K562 (cell line): Measurements from ENCODE around the gene GRAMD1B. TPM values are rescaled to one million over a fixed set of nuclear protein-coding genes. Genes with fewer than 3 reads are reported as not detected.

Source experiments
- ATAC-seq: fragments of 200-7000 bp; cut with Tn5 transposase; 3 replicates; pipeline ENCODE4 v1.9.1; 2020; ENCODE audit warnings: moderate library complexity
- BruUV-seq: library from RNA; stranded (reverse); fragments of 400-500 nt; replicated peaks from 2 replicates; lab custom pipeline; 2021; lab: Mats Ljungman, UMichigan
- CTCF ChIA-PET: fragments of 300-600 bp; formaldehyde crosslinking; extraction: SDS; loops from one replicate; lab custom pipeline; 2021; ENCODE audit warnings: low intra/inter-chr PET ratio; lab: Yijun Ruan, JAX
- POLR2A ChIA-PET: fragments of 300-600, 350-650 bp; sonication (Branson Sonifier 250); formaldehyde crosslinking; extraction: SDS; loops from one replicate; lab custom pipeline; 2021; ENCODE audit warnings: antibody characterized with exemption, inconsistent platforms; lab: Yijun Ruan, JAX
- DNase-seq, 4 experiments: peaks; one replicate each; pipeline versions ENCODE4 v3.0.0 to v3.0.0-alpha.2; 2011 to 2018; ENCODE audit warnings: low spot score in 3 of 4, mixed read lengths in 3 of 4; ENCODE audit errors: extremely low read depth in 1 of 4
- FAIRE-seq: peaks from 2 replicates; lab custom pipeline; 2011; peaks lifted over from hg19 to GRCh38; lab: Jason Lieb, UNC
- H2AFZ ChIP-seq: 2 replicates; pipeline ENCODE4 v1.6.0; 2011; ENCODE audit warnings: low read depth, low read length, control low read depth, inconsistent platforms
- H3K27ac ChIP-seq: fragments of 200-600 bp; 3 replicates; pipeline ENCODE4 v1.8.0; 2011; ENCODE audit warnings: low read depth, mild to moderate bottlenecking, control low read depth, inconsistent platforms, low read length, moderate library complexity, mixed read lengths; ENCODE audit errors: extremely low read depth
- H3K27me3 ChIP-seq, 2 experiments: fragments of 300-600 bp in 1 of 2; 2 replicates in 1 of 2; 3 replicates in 1 of 2; pipeline versions ENCODE4 v1.6.0 to v1.8.0; 2011; ENCODE audit warnings: inconsistent platforms in 2 of 2, low read length in 2 of 2, mild to moderate bottlenecking in 1 of 2, mixed read lengths in 1 of 2, moderate library complexity in 1 of 2; ENCODE audit not compliant: control insufficient read depth in 2 of 2, insufficient read depth in 2 of 2
- H3K36me3 ChIP-seq: fragments of 300-600 bp; 3 replicates; pipeline ENCODE4 v1.8.0; 2011; ENCODE audit warnings: mild to moderate bottlenecking, low read length, inconsistent platforms; ENCODE audit not compliant: control insufficient read depth, insufficient read depth
- H3K4me1 ChIP-seq, 2 experiments: fragments of 200-600 bp in 1 of 2; replicated peaks in 1 of 2; 2 replicates in 1 of 2; 3 replicates in 1 of 2; pipeline versions ENCODE4 v1.5.1 to v1.8.0; 2011; ENCODE audit warnings: inconsistent platforms in 2 of 2, low read length in 2 of 2, mild to moderate bottlenecking in 1 of 2, mixed read lengths in 1 of 2, moderate library complexity in 1 of 2; ENCODE audit not compliant: control insufficient read depth in 2 of 2, insufficient read depth in 2 of 2
- H3K4me2 ChIP-seq: 2 replicates; pipeline ENCODE4 v1.6.1; 2011; ENCODE audit warnings: low read length, control low read depth, inconsistent platforms, mixed read lengths; ENCODE audit not compliant: insufficient read depth
- H3K4me3 ChIP-seq: fragments of 200-600 bp; sonication (generic), shearing (Covaris generic); 2 replicates; pipeline ENCODE4 v1.5.1; 2016; ENCODE audit warnings: control low read depth, inconsistent platforms
- H3K79me2 ChIP-seq: fragments of 200-600 bp; 3 replicates; pipeline ENCODE4 v1.8.0; 2011; ENCODE audit warnings: low read length, inconsistent platforms; ENCODE audit not compliant: control insufficient read depth, insufficient read depth
- H3K9ac ChIP-seq, 2 experiments: 2 replicates each; pipeline versions ENCODE4 v1.6.0 to v1.6.1; 2011; ENCODE audit warnings: low read depth in 2 of 2, low read length in 2 of 2, control low read depth in 1 of 2, inconsistent platforms in 1 of 2, mild to moderate bottlenecking in 1 of 2, mixed read lengths in 1 of 2; ENCODE audit not compliant: insufficient read depth in 1 of 2
- H3K9me1 ChIP-seq: one replicate; pipeline ENCODE4 v1.6.0; 2011; ENCODE audit warnings: inconsistent platforms, mild to moderate bottlenecking, low read length, moderate library complexity; ENCODE audit not compliant: control insufficient read depth, insufficient read depth
- H3K9me3 ChIP-seq: replicated peaks from 2 replicates; pipeline ENCODE4 v1.5.1; 2011; ENCODE audit warnings: low read depth, low read length, inconsistent platforms; ENCODE audit not compliant: control insufficient read depth, insufficient read depth
- H4K20me1 ChIP-seq: replicated peaks from 2 replicates; pipeline ENCODE4 v1.6.1; 2011; ENCODE audit warnings: low read length, inconsistent platforms, mixed read lengths; ENCODE audit not compliant: control insufficient read depth, insufficient read depth
- ETV1 ChIP-seq: fragments of 450-650 bp; conservative IDR thresholded peaks from 2 replicates; pipeline ENCODE4 v1.6.1; 2016; ENCODE audit warnings: missing genetic modification characterization, control low read depth, low read depth, missing compliant biosample characterization
- PHF8 ChIP-seq: fragments of 200-600 bp; sonication (generic); IDR thresholded peaks from 2 replicates; pipeline ENCODE4 v1.6.1; 2012; ENCODE audit warnings: mixed run types, mild to moderate bottlenecking, inconsistent platforms, low read length, moderate library complexity, borderline replicate concordance
- POLR2G ChIP-seq: fragments of 200-400 bp; formaldehyde crosslinking; IDR thresholded peaks from 2 replicates; pipeline ENCODE4 v1.6.1; 2017; ENCODE audit warnings: low read depth, mild to moderate bottlenecking, antibody characterized with exemption, low read length, moderate library complexity
- SIN3B ChIP-seq: fragments of 450-650 bp; IDR thresholded peaks from 2 replicates; pipeline ENCODE4 v1.6.1; 2017; ENCODE audit warnings: low read depth, mild to moderate bottlenecking, moderate library complexity
- TARDBP ChIP-seq: fragments of 450-650 bp; IDR thresholded peaks from 2 replicates; pipeline ENCODE4 v1.6.1; 2016
- TEAD2 ChIP-seq: fragments of 450-650 bp; IDR thresholded peaks from 2 replicates; pipeline ENCODE4 v1.6.1; 2016; ENCODE audit warnings: missing genetic modification characterization, control low read depth, missing compliant biosample characterization
- ZNF175 ChIP-seq: fragments of 200-800 bp; sonication (Bioruptor generic); IDR thresholded peaks from 2 replicates; pipeline ENCODE4 v1.6.1; 2016; ENCODE audit warnings: low read depth, mild to moderate bottlenecking, missing genetic modification characterization, missing compliant biosample characterization
- WGBS: fragments of 100-300 bp; shearing (Covaris generic); methylation state at CpG from one replicate; pipeline ENCODE4 v1.1.6; 2016; ENCODE audit warnings: low coverage, mixed read lengths; ENCODE audit not compliant: insufficient coverage; ENCODE audit errors: missing lambda C conversion rate; 5-methylcytosine and 5-hydroxymethylcytosine counted together
- in situ Hi-C: fragments of 300-500 bp; cut with MboI; formaldehyde crosslinking; loops from 4 replicates; pipeline ENCODE4 v1.15.0; 2018; ENCODE audit warnings: inconsistent platforms, mixed read lengths
- intact Hi-C: fragments of 100-400 bp; cut with micrococcal nuclease; formaldehyde crosslinking; loops from 2 replicates; pipeline ENCODE4 v1.14.2; 2022
- polyA plus RNA-seq, 8 experiments: library from polyadenylated mRNA; depleted of rRNA in 4 of 8; stranded (reverse) in 5 of 8; unstranded in 3 of 8; fragments of >200 nt; fragmentation: Nextera tagmentation in 2 of 8; fragmentation: Illumina TruSeq in 1 of 8; extraction: Ambion mirVana in 2 of 8; extraction: Trizol in 1 of 8; gene quantifications; 2 replicates each; pipeline versions ENCODE4 v1.2.1 to v1.2.3, GENCODE V29; 2011 to 2014; ENCODE audit warnings: inconsistent platforms in 1 of 8, missing spikeins in 1 of 8
- total RNA-seq, 7 experiments: library from RNA; depleted of rRNA in 6 of 7; stranded (reverse); fragments of >200 nt in 6 of 7; fragmentation: Illumina TruSeq in 2 of 7; extraction: Trizol in 2 of 7; gene quantifications; 2 replicates each; pipeline versions ENCODE4 v1.2.1 to v1.2.3, GENCODE V29; 2011 to 2021; ENCODE audit warnings: low replicate concordance in 1 of 7
- TF ChIP-seq, protein P1 (sequence below): sonication (generic); formaldehyde crosslinking; IDR thresholded peaks from 2 replicates; pipeline ENCODE4 v1.8.0; 2022; ENCODE audit warnings: missing genetic modification reagents, mild to moderate bottlenecking, moderate library complexity, borderline replicate concordance

The GRAMD1B gene
- total and polyA plus RNA-seq, 9 of the 15 experiments (the other 6 are each of a cell fraction or from before 2014, with no cell fraction given) = 0.31 TPM; not detected in 8

- in situ Hi-C loops = no loop called here
- ChIA-PET CTCF (no interaction called here), POLR2A (interaction anchor here (0.7 kb wide), 1 partner anchor 155 kb away, joined by 3 read pairs; no protein-coding TSS in a partner anchor)
- Histone ChIP-seq H3K27me3 (peaks cover 0 to 36% of the 10 kb centered on the region in 2 experiments; a peak in 2 of 5 replicates), H3K9me1 (no peaks in the 10 kb centered on the region), H3K9ac (no peak overlapping the region), H3K4me2 (no peak overlapping the region), H3K36me3 (no peaks in the 10 kb centered on the region), H3K79me2 (no peaks in the 10 kb centered on the region), H3K4me3 (no peak overlapping the region)
- intact Hi-C loops = no loop called here
- TF ChIP-seq ZNF175 (CRISPR knock-in tag) = no peak
- no peak for TF ChIP-seq PHF8
- no peak for TF ChIP-seq ETV1 (tag)
- no peak for TF ChIP-seq POLR2G
- TF ChIP-seq, protein P1, sequence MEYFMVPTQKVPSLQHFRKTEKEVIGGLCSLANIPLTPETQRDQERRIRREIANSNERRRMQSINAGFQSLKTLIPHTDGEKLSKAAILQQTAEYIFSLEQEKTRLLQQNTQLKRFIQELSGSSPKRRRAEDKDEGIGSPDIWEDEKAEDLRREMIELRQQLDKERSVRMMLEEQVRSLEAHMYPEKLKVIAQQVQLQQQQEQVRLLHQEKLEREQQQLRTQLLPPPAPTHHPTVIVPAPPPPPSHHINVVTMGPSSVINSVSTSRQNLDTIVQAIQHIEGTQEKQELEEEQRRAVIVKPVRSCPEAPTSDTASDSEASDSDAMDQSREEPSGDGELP (CRISPR knock-in tag) = no peak
- TF ChIP-seq SIN3B = no peak
- no peak for TF ChIP-seq TARDBP
- no peak for TF ChIP-seq TEAD2 (tag)
- TF ChIP-seq, all 486 proteins: peak for 0
- no peak for FAIRE-seq
- Histone ChIP-seq H2AFZ (no peak overlapping the region), H3K27ac (no peak overlapping the region), H3K4me1 (peaks cover 0 to 9% of the 10 kb centered on the region in 2 experiments; a peak in 2 of 5 replicates), H3K9me3 (no peaks in the 10 kb centered on the region), H4K20me1 (no peaks in the 10 kb centered on the region)
- no peak for DNase-seq
- WGBS = 0% methylated on average over 6 of the region's 6 CpGs
- BruUV-seq = no TSS peak
- ATAC-seq = no peak
These were observed 1.9 kb upstream of the GRAMD1B start for GRCh38 chr11:123428116-123428715.
